HCT116 (cell line): ENCODE data around the gene CERT1.
"Not testable (repeated sequence)": the region's sequence is repeated elsewhere in the genome, so short reads cannot be mapped to it uniquely, and the experiment has no call there.

Source experiments
- CTCF ChIP-seq, 3 experiments: fragments of 200-600 bp in 1 of 3; sonication (generic) in 1 of 3; IDR thresholded peaks in 2 of 3; conservative IDR thresholded peaks in 1 of 3; 2 replicates each; pipeline ENCODE4 v1.5.1; 2012 to 2017; ENCODE audit warnings: low read depth in 2 of 3, low read length in 2 of 3, antibody characterized with exemption in 1 of 3, borderline replicate concordance in 1 of 3, control low read depth in 1 of 3, mild to moderate bottlenecking in 1 of 3, mixed read lengths in 1 of 3, mixed run types in 1 of 3, moderate library complexity in 1 of 3; ENCODE audit not compliant: insufficient read depth in 1 of 3
- JUND ChIP-seq: IDR thresholded peaks from 2 replicates; pipeline ENCODE4 v1.6.1; 2012
- POLR2AphosphoS5 ChIP-seq: IDR thresholded peaks from 2 replicates; pipeline ENCODE4 v1.6.1; 2011; ENCODE audit warnings: mild to moderate bottlenecking, low read depth, low read length, moderate library complexity
- RAD21 ChIP-seq: IDR thresholded peaks from 2 replicates; pipeline ENCODE4 v1.6.1; 2012; ENCODE audit warnings: low read depth, mild to moderate bottlenecking
- REST ChIP-seq: IDR thresholded peaks from 2 replicates; pipeline ENCODE4 v1.6.1; 2012; ENCODE audit warnings: low read depth
- ZBTB33 ChIP-seq: IDR thresholded peaks from 2 replicates; pipeline ENCODE4 v1.6.1; 2011; ENCODE audit warnings: mild to moderate bottlenecking, low read length, moderate library complexity; ENCODE audit not compliant: insufficient replicate concordance; ENCODE audit errors: extremely low read depth

- TF ChIP-seq POLR2AphosphoS5; CTCF (IDR thresholded peaks at IDR 0.05 in 2 of 3, conservative IDR thresholded peaks at IDR 0.05 in 1 of 3; ENCODE audit: borderline replicate concordance in 1 of 3, insufficient read depth in 1 of 3, low read depth in 2 of 3, low read length in 2 of 3); RAD21; REST; JUND; ZBTB33: not testable (repeated sequence)
Measured at GRCh38 chr5:75533716-75534115, 22.3 kb upstream of the CERT1 start.
